Measurements from ENCODE around the gene ITGA7.

Gene ITGA7, protein sequence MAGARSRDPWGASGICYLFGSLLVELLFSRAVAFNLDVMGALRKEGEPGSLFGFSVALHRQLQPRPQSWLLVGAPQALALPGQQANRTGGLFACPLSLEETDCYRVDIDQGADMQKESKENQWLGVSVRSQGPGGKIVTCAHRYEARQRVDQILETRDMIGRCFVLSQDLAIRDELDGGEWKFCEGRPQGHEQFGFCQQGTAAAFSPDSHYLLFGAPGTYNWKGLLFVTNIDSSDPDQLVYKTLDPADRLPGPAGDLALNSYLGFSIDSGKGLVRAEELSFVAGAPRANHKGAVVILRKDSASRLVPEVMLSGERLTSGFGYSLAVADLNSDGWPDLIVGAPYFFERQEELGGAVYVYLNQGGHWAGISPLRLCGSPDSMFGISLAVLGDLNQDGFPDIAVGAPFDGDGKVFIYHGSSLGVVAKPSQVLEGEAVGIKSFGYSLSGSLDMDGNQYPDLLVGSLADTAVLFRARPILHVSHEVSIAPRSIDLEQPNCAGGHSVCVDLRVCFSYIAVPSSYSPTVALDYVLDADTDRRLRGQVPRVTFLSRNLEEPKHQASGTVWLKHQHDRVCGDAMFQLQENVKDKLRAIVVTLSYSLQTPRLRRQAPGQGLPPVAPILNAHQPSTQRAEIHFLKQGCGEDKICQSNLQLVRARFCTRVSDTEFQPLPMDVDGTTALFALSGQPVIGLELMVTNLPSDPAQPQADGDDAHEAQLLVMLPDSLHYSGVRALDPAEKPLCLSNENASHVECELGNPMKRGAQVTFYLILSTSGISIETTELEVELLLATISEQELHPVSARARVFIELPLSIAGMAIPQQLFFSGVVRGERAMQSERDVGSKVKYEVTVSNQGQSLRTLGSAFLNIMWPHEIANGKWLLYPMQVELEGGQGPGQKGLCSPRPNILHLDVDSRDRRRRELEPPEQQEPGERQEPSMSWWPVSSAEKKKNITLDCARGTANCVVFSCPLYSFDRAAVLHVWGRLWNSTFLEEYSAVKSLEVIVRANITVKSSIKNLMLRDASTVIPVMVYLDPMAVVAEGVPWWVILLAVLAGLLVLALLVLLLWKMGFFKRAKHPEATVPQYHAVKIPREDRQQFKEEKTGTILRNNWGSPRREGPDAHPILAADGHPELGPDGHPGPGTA

DNA sequence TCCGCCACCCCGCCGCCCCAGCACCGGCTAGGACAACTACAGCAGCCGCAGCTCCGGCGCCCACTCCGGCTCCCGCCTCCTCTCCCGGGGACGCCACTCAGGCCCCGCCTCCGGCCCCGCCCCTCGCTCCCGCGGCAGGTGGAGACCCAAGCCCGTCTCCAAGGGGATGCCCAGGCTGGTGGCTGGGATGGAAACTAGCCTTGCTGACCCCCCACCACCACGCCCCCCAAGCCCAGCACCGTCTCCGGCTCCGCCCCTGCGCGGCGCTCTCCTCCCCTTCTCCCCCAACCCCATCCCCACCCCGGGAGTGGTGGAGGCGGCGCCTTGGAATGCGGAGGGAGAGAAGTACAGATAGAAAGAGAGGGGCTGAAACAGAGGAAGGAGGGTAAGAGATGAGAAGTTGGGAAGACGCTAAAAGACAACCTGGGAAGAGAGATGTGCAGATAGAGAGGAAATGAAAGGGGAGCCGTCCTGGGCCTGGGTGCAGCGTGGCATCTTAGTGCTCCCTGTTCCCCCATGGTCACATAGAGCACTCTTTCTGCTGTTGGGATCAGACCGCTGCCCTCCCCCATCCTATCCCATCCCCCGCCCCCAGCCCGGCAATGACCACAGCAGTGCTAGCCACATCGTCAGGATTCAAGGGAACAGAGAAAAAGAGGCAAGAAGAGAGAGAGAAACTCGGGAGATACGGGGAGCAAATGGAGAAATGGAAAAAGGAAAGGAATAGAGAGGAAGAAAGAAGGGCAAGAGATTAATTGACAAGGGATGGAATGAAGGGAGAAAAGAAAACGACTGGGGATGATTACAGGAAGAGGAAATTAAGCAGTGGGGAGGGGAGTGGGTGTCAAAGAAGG lies at the start of gene ITGA7:
ITGA7 (minus strand) TSS at position 64 of the 854 bp plus-strand sequence. CDS start 222 bp downstream, outside the sequence.
- peak; percentile 57 for DNase-seq (ENCODE audit: low spot score)

GRCh38 chr12:55755246-55755645 lies 47.5 kb upstream of the ITGA7 start:
- DNase-seq (ENCODE audit: low spot score): no peak

DNA sequence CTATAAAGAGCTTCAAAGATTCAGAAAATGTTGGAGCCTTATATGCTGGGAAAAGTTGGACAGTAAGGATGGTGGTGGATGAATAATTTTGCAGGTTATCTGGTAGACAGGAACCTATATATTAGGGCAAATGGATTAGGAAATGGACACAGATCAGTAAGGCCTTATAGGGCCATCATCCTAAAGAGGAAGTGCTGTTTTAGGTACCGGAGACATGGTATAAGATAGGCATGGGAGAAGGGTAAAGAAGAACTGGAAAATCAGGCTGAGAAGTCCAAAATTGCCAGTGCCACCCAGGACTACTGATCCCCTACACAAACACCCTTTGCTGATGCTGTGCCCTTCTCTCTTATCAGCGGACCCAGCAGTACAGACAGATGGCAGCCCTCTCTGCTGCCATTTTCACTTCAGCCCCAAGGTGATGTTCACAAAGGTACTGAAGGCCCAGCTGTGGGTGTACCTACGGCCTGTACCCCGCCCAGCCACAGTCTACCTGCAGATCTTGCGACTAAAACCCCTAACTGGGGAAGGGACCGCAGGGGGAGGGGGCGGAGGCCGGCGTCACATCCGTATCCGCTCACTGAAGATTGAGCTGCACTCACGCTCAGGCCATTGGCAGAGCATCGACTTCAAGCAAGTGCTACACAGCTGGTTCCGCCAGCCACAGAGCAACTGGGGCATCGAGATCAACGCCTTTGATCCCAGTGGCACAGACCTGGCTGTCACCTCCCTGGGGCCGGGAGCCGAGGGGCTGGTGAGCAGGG lies 40.7 kb upstream of the ITGA7 start:
- no peak for DNase-seq (ENCODE audit: low spot score)

- DNase-seq (ENCODE audit: low spot score): no peak
These were observed 39.2 kb upstream of the ITGA7 start for GRCh38 chr12:55746913-55747231.

- no peak for DNase-seq (ENCODE audit: low spot score)
These were observed 38.6 kb upstream of the ITGA7 start for GRCh38 chr12:55746174-55746912.

DNA sequence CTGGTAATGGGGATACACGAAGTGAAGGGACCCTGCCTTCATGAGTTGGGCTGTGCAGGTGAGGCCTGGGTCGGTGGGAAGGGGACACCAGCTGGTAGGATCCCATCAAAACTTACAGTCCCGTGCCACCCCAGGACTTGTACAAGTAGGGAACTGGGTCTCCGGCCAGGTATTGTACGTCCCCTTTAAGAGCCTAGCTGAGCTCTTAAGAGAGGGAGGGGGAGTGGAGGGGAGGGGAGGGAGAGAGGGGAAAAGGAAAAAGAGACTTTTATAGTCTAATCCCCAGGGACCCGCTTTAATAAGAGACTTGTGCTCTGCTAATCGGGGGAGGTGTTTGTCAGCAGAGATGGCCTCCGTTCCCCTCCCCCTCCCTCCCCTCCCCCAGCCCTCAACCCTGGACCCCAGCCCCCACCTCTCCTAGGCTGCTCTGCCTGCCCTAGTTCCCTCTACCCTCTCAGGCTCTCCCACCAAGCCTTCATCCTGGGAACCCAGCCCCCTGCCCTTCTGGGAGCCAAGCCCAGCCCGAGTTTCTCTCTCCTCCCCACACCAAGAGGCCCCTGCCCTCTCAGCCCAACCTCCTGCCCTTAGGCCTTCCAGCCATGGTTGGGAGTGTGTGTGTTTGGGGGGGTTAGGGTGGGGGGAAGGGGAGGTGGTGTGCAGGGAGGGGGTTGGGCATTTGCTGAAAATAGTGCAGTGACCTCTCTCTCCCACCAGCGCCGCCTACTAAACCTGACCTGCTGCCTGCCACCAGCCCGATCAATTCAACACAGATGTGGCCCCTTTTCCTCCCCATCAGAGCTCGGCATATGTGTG lies 37.9 kb upstream of the ITGA7 start:
- DNase-seq (ENCODE audit: low spot score): no peak

DNA sequence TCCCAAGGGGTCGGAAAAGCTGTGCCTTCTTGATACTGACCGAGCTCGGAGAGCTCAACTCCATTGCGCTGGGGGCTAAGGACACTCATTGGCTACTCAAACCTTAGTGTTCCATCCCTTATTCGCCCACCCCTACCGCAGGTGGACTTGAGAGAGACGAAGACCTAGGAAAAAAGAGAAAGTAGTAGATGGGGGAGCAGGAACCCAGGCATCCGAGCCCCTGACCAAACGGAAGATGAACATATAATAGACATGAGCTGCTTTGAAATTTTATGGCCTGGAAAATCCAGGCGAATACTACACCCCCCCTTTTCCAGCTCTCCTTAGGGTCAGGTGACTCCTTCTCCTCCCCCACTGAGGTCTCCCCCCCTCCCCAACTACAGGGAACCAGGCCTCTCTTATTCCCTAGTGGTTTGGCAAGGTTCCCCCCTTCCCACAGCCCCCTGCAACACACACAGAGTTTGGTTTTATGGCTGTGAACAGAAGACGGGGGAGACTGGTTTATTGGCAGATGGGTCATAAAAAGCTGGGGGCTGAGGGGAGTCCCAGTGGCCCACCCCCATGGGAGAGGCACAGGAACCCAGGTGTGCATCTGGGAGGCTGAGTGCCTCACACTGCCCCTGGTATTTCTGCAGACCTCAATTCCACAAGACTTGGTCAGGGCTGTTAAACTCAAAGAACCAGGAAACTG lies 36.8 kb upstream of the ITGA7 start:
- no peak for DNase-seq (ENCODE audit: low spot score)

DNA sequence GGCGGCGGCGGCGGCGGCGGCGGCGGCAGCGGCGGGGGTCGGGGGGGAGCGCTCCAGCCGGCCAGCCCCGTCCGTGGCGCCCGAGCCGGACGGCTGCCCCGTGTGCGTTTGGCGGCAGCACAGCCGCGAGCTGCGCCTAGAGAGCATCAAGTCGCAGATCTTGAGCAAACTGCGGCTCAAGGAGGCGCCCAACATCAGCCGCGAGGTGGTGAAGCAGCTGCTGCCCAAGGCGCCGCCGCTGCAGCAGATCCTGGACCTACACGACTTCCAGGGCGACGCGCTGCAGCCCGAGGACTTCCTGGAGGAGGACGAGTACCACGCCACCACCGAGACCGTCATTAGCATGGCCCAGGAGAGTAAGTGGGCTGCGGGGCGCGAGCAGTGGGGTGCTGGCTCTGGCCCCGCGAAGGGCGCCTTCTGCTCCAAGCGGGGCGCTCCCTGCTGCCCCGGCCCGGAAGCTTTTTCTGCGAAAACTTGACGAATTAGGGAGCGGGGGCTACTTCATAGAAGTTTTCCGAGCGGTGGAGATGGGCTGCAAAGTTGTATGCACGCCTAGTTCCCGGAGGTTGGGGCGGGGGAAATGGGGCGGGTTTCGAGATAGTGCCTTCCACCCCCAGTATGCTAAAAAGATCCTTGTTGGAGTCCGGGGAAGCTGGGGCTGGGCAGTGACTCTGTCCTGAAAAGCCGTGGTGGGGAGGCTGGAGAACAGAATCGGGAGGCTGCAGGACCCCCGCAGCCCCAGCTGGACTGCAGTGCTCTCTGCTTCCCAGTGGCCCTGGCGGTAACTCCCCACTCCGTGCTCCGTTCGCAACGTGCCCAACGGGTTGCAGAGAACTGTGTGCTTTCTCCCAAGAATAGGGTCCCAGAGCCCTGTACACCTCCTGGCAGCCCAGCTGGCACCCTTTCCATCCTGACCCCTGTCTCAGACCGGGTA lies 36.0 kb upstream of the ITGA7 start:
- DNase-seq (ENCODE audit: low spot score): peak; percentile 69

- DNase-seq (ENCODE audit: low spot score): peak; percentile 88
These were observed 35.2 kb upstream of the ITGA7 start, which contains the start of gene GDF11 for GRCh38 chr12:55742719-55743405. Gene GDF11 (plus strand): TSS chr12:55743122. CDS start chr12:55743317, 195 bp downstream.

DNA sequence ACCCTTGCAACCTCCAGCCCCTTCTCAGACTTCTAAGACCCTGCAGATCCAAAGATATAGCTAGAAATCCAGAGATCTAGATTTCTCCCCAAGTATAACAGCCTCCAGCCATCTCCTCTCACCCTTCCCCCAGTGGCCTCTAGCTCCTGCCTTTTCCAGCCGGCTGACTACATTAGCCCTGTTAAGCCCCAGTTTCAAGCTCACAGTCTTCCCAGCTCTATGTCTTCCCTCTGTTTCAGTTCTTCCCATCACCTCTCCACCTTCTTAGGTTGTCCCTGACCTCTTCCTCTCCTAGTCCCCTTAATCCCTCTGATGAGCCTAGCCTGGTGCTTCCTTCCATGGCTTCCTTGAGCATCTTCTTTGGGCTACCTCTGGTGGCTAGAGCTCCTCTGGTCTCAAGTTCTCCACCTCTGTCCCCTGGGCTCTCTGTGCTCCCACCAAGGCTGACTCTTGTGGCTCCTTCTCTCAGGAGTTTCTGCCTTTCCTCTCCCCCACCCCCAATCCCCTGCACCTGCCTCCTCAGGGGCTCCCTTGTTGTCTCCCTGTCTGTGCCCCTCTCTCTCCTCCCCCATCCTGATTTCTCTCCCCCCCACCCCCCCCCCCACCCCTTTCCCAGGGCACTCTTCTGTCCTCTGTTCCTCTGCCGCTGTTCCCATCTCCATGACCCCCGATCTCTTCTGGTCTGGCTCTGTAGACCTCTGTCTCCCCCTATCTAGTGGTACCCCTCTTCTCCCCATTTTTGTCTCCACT lies 34.4 kb upstream of the ITGA7 start:
- no peak for DNase-seq (ENCODE audit: low spot score)

GRCh38 chr12:55739025-55739378 lies 31.3 kb upstream of the ITGA7 start:
- no peak for DNase-seq (ENCODE audit: low spot score)

DNA sequence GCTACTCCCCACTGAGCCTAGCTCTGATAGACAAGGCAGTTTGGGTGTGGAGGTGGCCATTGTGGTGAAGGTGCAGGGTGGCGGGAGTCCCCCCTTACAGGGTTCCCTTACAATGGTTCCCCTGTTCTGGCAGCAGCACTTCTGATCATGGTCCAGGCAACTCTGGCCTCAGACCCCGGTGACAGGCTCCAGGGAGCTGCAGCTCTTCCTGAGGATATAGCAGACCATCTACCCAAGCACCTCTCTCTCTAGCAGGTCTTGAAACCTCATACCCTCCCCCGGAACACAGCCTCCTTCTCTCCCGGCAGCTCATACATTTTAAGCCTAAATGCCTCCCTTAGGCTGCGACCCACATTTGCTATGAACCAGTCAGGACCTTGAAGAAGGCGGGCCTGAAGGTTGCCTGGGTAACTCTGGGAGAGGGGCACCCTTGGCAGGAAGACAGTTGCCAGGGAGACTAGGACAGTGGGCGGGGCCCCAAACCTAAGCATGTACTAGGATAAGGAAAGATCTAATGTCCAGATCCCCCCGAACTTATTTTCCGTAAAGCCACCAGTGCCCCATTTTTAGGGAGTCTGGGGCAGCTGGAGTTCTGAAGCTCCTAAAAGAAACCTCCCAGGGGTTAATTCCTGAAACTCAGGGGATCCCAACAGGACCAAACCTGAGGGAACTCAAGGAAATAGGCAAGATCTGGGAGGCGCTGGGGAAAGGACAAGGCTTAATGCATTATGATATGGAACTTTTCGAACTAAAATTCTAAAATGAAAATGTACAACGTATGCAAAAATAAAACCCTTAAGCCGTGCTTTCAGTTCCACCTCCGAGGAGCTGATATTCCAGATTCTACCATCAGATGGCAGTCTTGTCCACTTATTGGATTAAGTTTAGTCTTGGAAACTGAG lies 30.7 kb upstream of the ITGA7 start:
- peak; percentile 86 for DNase-seq (ENCODE audit: low spot score)

DNA sequence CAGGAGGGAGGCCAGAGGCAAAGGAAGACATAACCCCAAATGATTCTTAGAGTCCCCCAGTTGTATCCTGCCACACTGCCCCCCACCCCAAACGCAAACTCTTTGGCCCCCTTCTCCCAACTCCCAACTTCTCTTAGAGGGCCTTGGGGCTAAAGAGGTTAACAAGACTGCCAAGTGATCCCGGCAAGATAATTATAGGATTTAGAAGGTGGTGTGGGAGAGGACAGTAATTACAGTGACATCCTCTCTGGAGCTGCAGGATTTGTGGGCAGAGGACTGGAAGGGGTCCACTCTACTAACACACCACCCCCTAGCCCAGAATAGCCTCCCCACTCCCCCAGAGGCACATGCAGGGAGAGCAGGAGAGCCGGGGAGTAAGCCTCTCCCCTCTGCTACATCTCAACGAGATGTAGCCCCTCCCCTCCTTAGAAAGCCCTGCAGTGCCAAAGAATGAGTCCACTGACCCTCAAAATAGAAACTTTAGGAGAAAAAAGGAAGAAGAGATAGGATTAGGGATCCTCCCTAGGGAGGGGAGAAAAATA lies 29.9 kb upstream of the ITGA7 start:
- no peak for DNase-seq (ENCODE audit: low spot score)

DNA sequence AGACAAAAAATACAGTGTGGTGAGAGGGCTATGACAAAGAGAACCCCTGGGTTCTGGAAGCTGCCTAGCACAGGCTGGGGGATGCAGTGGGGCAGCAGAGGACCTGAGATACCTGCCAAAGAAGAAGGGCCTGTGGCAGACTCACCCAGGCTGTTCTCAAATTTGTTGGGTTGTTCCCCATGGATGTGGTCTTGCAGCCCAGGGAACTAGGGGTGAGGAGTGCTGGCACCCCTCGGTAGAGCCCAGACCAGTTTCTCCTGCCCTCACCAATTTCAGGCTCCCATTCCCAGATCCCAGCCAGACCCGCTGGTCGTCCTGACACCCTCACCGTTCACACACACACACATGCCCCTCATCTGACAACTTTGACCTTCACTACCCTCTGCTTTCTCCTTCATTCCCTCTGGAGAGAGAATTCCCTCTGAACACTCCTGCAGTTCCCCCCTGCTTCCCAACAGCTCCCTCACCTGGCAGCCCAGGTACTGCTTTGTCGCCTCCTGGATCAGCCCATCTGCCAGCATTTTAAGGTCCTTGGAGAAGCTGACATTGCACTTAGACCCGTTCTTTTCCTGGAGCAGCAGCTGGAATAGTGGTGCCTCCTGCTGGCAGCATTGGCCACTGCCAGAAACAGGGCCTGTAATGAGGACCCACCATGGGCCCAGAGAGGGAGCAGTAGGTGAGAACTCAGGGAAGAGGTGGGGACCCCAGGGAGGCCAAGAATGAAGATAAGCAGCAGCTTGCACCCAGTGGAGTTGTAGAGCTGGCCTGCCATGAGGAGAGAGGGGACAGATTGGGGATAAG lies 29.3 kb upstream of the ITGA7 start:
- DNase-seq (ENCODE audit: low spot score): peak; percentile 41

Data from LoVo (cell line).